Measurements from ENCODE around the gene TMF1. TPM values are rescaled to one million over a fixed set of nuclear protein-coding genes. Genes with fewer than 3 reads are reported as not detected.

TMF1 gene
- total and polyA plus RNA-seq, 10 of the 15 experiments (the other 5 are each of a cell fraction or from before 2014, with no cell fraction given), result 7.1 to 24.5 (median 18.6) TPM

- TF ChIP-seq ZBTB4 (CRISPR knock-in tag; IDR thresholded peaks at IDR 0.05) (no peak), ZBED1 (IDR thresholded peaks at IDR 0.05; ENCODE audit: borderline replicate concordance) (no peak), HDAC2 (IDR thresholded peaks at IDR 0.05) (no peak), ZNF24 (IDR thresholded peaks at IDR 0.05) (no peak), RB1 (IDR thresholded peaks at IDR 0.05; ENCODE audit: borderline replicate concordance) (no peak)
Observed at GRCh38 chr3:68996356-68996995, 55.7 kb downstream of the TMF1 start (continued).

- CTCF ChIA-PET, result no interaction called here
Observed at GRCh38 chr3:68988740-68989139, 63.4 kb downstream of the TMF1 start.

More at GRCh38 chr3:68988740-68989139, 63.4 kb downstream of the TMF1 start:
- no peak for TF ChIP-seq POLR2AphosphoS2 (IDR thresholded peaks at IDR 0.05; ENCODE audit: low read depth, low read length)
- no peak for TF ChIP-seq E2F4 (IDR thresholded peaks at IDR 0.05; ENCODE audit: low read depth, low read length)
- TF ChIP-seq ZBTB4 (CRISPR knock-in tag; IDR thresholded peaks at IDR 0.05), result no peak
- no peak for TF ChIP-seq IRF3 (IDR thresholded peaks at IDR 0.05)
- TF ChIP-seq SMC3 (IDR thresholded peaks at IDR 0.05; ENCODE audit: borderline replicate concordance, low read length), result no peak
- no peak for TF ChIP-seq POLR2AphosphoS5 (IDR thresholded peaks at IDR 0.05; ENCODE audit: low read length)
- TF ChIP-seq ZBED1 (IDR thresholded peaks at IDR 0.05; ENCODE audit: borderline replicate concordance), result no peak
- TF ChIP-seq ESRRA (IDR thresholded peaks at IDR 0.05; ENCODE audit: low read length), result no peak
- no peak for TF ChIP-seq NFXL1 (IDR thresholded peaks at IDR 0.05; ENCODE audit: borderline replicate concordance)
- DNase-seq (ENCODE audit: low read depth, low spot score), result no peak
- WGBS (ENCODE audit: insufficient coverage, insufficient replicate concordance, low lambda C conversion rate, missing lambda C conversion rate), result 97% methylated on average over 4 of the region's 4 CpGs
- ChIA-PET RAD21 (ENCODE audit: unreplicated experiment) (no interaction called here), SMC1A (ENCODE audit: uncharacterized antibody, unreplicated experiment) (no interaction called here), POLR2A (no interaction called here)
- no peak for ATAC-seq
- Histone ChIP-seq H3K4me3 (no peak overlapping the region), H3K27me3 (replicated peaks in 1 of 2; ENCODE audit: control insufficient read depth in 2 of 2, insufficient read depth in 2 of 2, low read length in 1 of 2) (no peaks in the 10 kb centered on the region), H3K9me3 (replicated peaks; ENCODE audit: control insufficient read depth, insufficient read depth, low read length) (no peaks in the 10 kb centered on the region; the same call in 2 of the 3 replicates), H3K79me2 (ENCODE audit: control insufficient read depth, insufficient read depth, low read length) (no peaks in the 10 kb centered on the region), H3K27ac (ENCODE audit: control insufficient read depth, insufficient read depth) (no peak overlapping the region), H3K9ac (ENCODE audit: control insufficient read depth, insufficient read depth, low read length) (no peak overlapping the region), H3K36me3 (ENCODE audit: control insufficient read depth in 2 of 2, insufficient read depth in 2 of 2, low read length in 1 of 2) (peaks cover 0 to 4% of the 10 kb centered on the region in 2 experiments; a peak in 2 of 4 replicates), H4K20me1 (ENCODE audit: control insufficient read depth, insufficient read depth) (no peaks in the 10 kb centered on the region), H2AFZ (ENCODE audit: control insufficient read depth, low read depth, low read length) (no peak overlapping the region), H3K4me2 (ENCODE audit: control insufficient read depth, insufficient read depth) (no peak overlapping the region), H3K4me1 (ENCODE audit: control insufficient read depth, insufficient read depth, low read length) (no peaks in the 10 kb centered on the region)
- intact Hi-C loops (cut with micrococcal nuclease; ENCODE audit: unreplicated experiment), result no loop called here
- no peak for FAIRE-seq
- no TSS peak for BruUV-seq (replicated peaks)
- in situ Hi-C loops (cut with MboI), result no loop called here

Data from GM12878 (cell line).